ENCODE measurements around the gene SRC. TPM values are rescaled to one million over a fixed set of nuclear protein-coding genes. Genes with fewer than 3 reads are reported as not detected.
A peak's percentile ranks its signal among the peaks of the same experiment; 100 is the strongest.

Gene SRC
- polyA plus RNA-seq, 1 donor, result 165 TPM

DNA sequence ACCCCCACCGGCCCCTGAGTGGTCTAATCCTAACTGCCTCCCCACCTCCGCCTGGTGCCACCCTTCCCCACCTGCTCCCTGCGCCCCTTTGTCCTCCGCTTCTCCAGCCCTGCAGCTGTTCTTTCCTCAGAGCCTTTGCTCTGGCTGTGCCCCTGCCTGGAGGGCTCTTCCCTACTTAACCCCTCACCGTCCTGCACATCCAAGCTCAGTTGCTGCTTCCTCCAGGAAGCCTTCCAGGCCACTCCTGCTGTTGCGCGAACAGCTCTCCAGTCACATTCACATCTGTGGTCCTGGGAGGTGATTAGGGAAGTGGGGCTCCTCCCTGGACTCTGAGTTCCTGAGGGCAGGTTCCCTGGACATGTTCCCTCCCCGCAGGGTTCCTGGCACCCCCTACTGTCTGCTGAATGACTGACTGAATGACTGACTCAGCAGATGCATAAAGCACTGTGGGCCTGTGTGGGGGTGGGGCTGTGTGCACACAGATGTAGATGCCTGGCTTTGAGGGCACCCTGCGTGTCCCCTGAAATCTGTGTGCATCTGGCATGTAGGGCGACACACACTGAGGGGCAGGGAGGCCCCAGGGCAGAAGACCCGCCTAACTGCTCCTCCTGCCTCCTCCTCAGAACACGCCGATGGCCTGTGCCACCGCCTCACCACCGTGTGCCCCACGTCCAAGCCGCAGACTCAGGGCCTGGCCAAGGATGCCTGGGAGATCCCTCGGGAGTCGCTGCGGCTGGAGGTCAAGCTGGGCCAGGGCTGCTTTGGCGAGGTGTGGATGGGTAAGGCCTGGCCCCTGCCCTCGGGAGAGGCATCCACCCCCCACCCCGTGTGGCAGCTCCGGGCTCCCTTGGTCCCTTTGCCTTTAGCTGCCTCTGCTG lies 51.4 kb downstream of the SRC start:
- Histone ChIP-seq H3K27me3 (ENCODE audit: control insufficient read depth, insufficient read depth, low read length) (no peaks in the 10 kb centered on the region), H3K27ac (ENCODE audit: low read length) (no peak overlapping the region), H3K36me3 (ENCODE audit: control insufficient read depth, insufficient read depth, low read length) (peaks cover 92% of the 10 kb centered on the region), H3K9me3 (ENCODE audit: control insufficient read depth, low read depth, low read length) (no peaks in the 10 kb centered on the region), H3K4me3 (ENCODE audit: low read length) (no peak overlapping the region), H3K4me1 (ENCODE audit: control insufficient read depth, insufficient read depth, low read length) (peaks cover 19% of the 10 kb centered on the region)
- 100% methylated on average over 4 of the region's 24 CpGs for WGBS (ENCODE audit: insufficient coverage, low lambda C conversion rate)
- DNase-seq, result no peak

DNA sequence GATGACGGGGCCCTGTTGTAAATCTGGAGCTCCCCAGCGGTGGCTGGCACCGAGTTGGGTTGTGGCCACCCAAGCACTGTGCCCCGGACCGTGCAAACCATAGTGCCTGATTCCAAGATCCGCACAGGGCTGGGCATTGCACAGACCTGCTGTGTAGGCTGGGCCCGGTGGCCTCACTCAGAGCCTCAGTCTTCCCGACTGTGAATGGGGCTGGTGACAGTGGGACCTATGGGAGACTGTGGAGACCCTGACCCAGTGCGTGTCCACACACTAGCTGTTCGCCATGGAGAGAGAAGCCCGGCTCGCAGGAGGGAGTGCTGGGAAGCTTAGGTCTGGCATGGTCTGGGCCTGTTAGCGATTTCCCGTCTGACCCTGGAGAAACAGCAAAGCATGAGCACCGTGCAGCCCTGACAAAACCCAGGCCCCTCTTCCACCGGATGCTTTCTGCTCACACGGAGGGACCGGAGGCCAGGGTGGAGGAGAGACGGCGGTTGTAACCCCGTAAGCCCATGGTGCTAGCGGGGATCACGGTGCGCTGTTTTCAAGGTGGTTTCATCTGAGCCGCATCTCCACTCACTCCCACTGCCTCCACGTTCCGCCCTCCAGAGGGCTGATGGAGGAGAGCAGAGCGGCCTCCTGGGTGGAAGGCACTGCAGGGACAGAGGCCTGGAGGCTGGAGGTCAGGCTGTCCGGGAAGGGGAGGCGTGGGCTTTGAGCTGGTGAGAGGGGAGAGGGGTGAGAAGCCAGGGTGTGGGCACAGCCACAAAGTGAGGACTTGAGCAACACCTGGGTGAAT lies 52.2 kb downstream of the SRC start:
- peaks cover 19% of the 10 kb centered on the region for H3K4me1 ChIP-seq (ENCODE audit: control insufficient read depth, insufficient read depth, low read length)
- no peak for DNase-seq
- no peaks in the 10 kb centered on the region for H3K9me3 ChIP-seq (ENCODE audit: control insufficient read depth, low read depth, low read length)
- no CpG with 5 or more reads among the region's 30 CpGs for WGBS (ENCODE audit: insufficient coverage, low lambda C conversion rate)
- no peaks in the 10 kb centered on the region for H3K27me3 ChIP-seq (ENCODE audit: control insufficient read depth, insufficient read depth, low read length)
- no peak overlapping the region for H3K27ac ChIP-seq (ENCODE audit: low read length)
- H3K36me3 ChIP-seq (ENCODE audit: control insufficient read depth, insufficient read depth, low read length), result peaks cover 92% of the 10 kb centered on the region
- no peak overlapping the region for H3K4me3 ChIP-seq (ENCODE audit: low read length)

- Histone ChIP-seq H3K4me1 (ENCODE audit: control insufficient read depth, insufficient read depth, low read length) (peaks cover 19% of the 10 kb centered on the region), H3K9me3 (ENCODE audit: control insufficient read depth, low read depth, low read length) (no peaks in the 10 kb centered on the region), H3K4me3 (ENCODE audit: low read length) (no peak overlapping the region), H3K27ac (ENCODE audit: low read length) (peak overlapping the region; percentile 34), H3K36me3 (ENCODE audit: control insufficient read depth, insufficient read depth, low read length) (peaks cover 93% of the 10 kb centered on the region), H3K27me3 (ENCODE audit: control insufficient read depth, insufficient read depth, low read length) (no peaks in the 10 kb centered on the region)
- peak in 1 of 2 donors; percentile 78 for DNase-seq
- 20% methylated on average over 1 of the region's 15 CpGs for WGBS (ENCODE audit: insufficient coverage, low lambda C conversion rate)
Measured at GRCh38 chr20:37398750-37399621, 53.0 kb downstream of the SRC start.

DNA sequence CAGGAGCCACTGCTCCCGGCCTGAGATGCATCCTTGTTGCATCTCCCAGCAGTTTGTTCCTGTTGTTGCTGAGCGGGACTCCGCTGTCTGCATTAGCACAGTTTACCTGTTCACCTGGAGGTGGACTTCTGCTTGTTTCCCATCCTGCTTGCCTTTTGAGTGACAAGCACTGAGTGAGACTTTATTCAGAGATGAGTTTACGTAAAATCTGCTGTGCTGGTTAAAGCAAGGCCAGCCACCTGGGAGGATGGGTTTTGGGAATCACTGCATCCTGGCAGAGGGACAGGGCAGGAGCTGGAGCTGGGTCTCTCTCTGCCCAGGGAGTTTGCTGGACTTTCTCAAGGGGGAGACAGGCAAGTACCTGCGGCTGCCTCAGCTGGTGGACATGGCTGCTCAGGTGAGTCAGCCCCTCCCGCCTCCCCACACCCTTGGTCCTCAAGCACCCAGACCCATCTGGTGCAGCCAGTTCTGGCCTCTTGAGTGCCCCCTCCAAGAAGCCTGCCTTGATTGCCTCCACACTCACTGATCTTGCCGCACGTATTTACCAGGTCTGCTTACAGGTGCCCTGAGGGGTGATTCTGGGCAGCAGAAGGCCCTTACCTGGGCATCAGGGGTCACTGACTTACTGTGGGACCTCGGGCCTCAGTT lies 55.5 kb downstream of the SRC start:
- no CpG with 5 or more reads among the region's 9 CpGs for WGBS (ENCODE audit: insufficient coverage, low lambda C conversion rate)
- Histone ChIP-seq H3K27ac (ENCODE audit: low read length) (no peak overlapping the region), H3K27me3 (ENCODE audit: control insufficient read depth, insufficient read depth, low read length) (no peaks in the 10 kb centered on the region), H3K4me3 (ENCODE audit: low read length) (no peak overlapping the region), H3K9me3 (ENCODE audit: control insufficient read depth, low read depth, low read length) (no peaks in the 10 kb centered on the region), H3K4me1 (ENCODE audit: control insufficient read depth, insufficient read depth, low read length) (peaks cover 11% of the 10 kb centered on the region), H3K36me3 (ENCODE audit: control insufficient read depth, insufficient read depth, low read length) (peaks cover 77% of the 10 kb centered on the region)
- DNase-seq, result no peak

GRCh38 chr20:37401930-37402675 lies 56.2 kb downstream of the SRC start:
- no peak for DNase-seq
- Histone ChIP-seq H3K4me3 (ENCODE audit: low read length) (no peak overlapping the region), H3K27ac (ENCODE audit: low read length) (no peak overlapping the region), H3K27me3 (ENCODE audit: control insufficient read depth, insufficient read depth, low read length) (no peaks in the 10 kb centered on the region), H3K36me3 (ENCODE audit: control insufficient read depth, insufficient read depth, low read length) (peaks cover 70% of the 10 kb centered on the region), H3K9me3 (ENCODE audit: control insufficient read depth, low read depth, low read length) (no peaks in the 10 kb centered on the region), H3K4me1 (ENCODE audit: control insufficient read depth, insufficient read depth, low read length) (peaks cover 14% of the 10 kb centered on the region)
- no CpG with 5 or more reads among the region's 30 CpGs for WGBS (ENCODE audit: insufficient coverage, low lambda C conversion rate)

GRCh38 chr20:37403107-37404033 lies 57.4 kb downstream of the SRC start:
- peaks cover 57% of the 10 kb centered on the region for H3K36me3 ChIP-seq (ENCODE audit: control insufficient read depth, insufficient read depth, low read length)
- no peaks in the 10 kb centered on the region for H3K9me3 ChIP-seq (ENCODE audit: control insufficient read depth, low read depth, low read length)
- H3K4me3 ChIP-seq (ENCODE audit: low read length), result no peak overlapping the region
- no CpG with 5 or more reads among the region's 37 CpGs for WGBS (ENCODE audit: insufficient coverage, low lambda C conversion rate)
- H3K4me1 ChIP-seq (ENCODE audit: control insufficient read depth, insufficient read depth, low read length), result peaks cover 15% of the 10 kb centered on the region
- no peak overlapping the region for H3K27ac ChIP-seq (ENCODE audit: low read length)
- H3K27me3 ChIP-seq (ENCODE audit: control insufficient read depth, insufficient read depth, low read length), result peaks cover 10% of the 10 kb centered on the region
- no peak for DNase-seq

- DNase-seq, result no peak
- H3K36me3 ChIP-seq (ENCODE audit: control insufficient read depth, insufficient read depth, low read length), result peaks cover 50% of the 10 kb centered on the region
Measured at GRCh38 chr20:37404461-37404890, 58.5 kb downstream of the SRC start.

GRCh38 chr20:37405351-37405897 lies 59.5 kb downstream of the SRC start:
- Histone ChIP-seq H3K27me3 (ENCODE audit: control insufficient read depth, insufficient read depth, low read length) (peaks cover 17% of the 10 kb centered on the region), H3K4me3 (ENCODE audit: low read length) (no peak overlapping the region), H3K27ac (ENCODE audit: low read length) (no peak overlapping the region), H3K36me3 (ENCODE audit: control insufficient read depth, insufficient read depth, low read length) (peaks cover 41% of the 10 kb centered on the region), H3K4me1 (ENCODE audit: control insufficient read depth, insufficient read depth, low read length) (peaks cover 11% of the 10 kb centered on the region), H3K9me3 (ENCODE audit: control insufficient read depth, low read depth, low read length) (no peaks in the 10 kb centered on the region)
- WGBS (ENCODE audit: insufficient coverage, low lambda C conversion rate), result no CpG with 5 or more reads among the region's 11 CpGs
- DNase-seq, result no peak

More at GRCh38 chr20:37404461-37404890, 58.5 kb downstream of the SRC start:
- no peak overlapping the region for H3K27ac ChIP-seq (ENCODE audit: low read length)
- no CpG with 5 or more reads among the region's 6 CpGs for WGBS (ENCODE audit: insufficient coverage, low lambda C conversion rate)
- H3K27me3 ChIP-seq (ENCODE audit: control insufficient read depth, insufficient read depth, low read length), result peaks cover 17% of the 10 kb centered on the region
- no peaks in the 10 kb centered on the region for H3K9me3 ChIP-seq (ENCODE audit: control insufficient read depth, low read depth, low read length)
- H3K4me3 ChIP-seq (ENCODE audit: low read length), result no peak overlapping the region
- H3K4me1 ChIP-seq (ENCODE audit: control insufficient read depth, insufficient read depth, low read length), result peaks cover 11% of the 10 kb centered on the region

All from large intestine (tissue), 3 donors.